GM12865 (cell line): ENCODE data around the gene TSPAN9.

Source experiments
- DNase-seq: peaks from one replicate; pipeline ENCODE4 v3.0.0; 2010; ENCODE audit warnings: low read depth
- H3K4me3 ChIP-seq: 2 replicates; pipeline ENCODE4 v1.5.1; 2011; ENCODE audit warnings: mild to moderate bottlenecking, low read depth, low read length, control low read depth
- CTCF ChIP-seq: IDR thresholded peaks from 2 replicates; pipeline ENCODE4 v1.5.1; 2011; ENCODE audit warnings: low read length, control low read depth, low read depth, inconsistent platforms; ENCODE audit not compliant: insufficient read depth; ENCODE audit errors: missing control alignments

Gene TSPAN9

GRCh38 chr12:3249081-3249800 lies 172.1 kb downstream of the TSPAN9 start:
- H3K4me3 ChIP-seq: no peak overlapping the region
- TF ChIP-seq CTCF: no peak
- no peak for DNase-seq

- DNase-seq: no peak
- no peak overlapping the region for H3K4me3 ChIP-seq
- no peak for TF ChIP-seq CTCF
Measured at GRCh38 chr12:3250034-3250433, 172.9 kb downstream of the TSPAN9 start.

GRCh38 chr12:3250576-3250975 lies 173.4 kb downstream of the TSPAN9 start:
- no peak for TF ChIP-seq CTCF
- DNase-seq: no peak
- no peak overlapping the region for H3K4me3 ChIP-seq

GRCh38 chr12:3251067-3251466 lies 173.9 kb downstream of the TSPAN9 start:
- no peak for DNase-seq
- H3K4me3 ChIP-seq: no peak overlapping the region
- no peak for TF ChIP-seq CTCF

GRCh38 chr12:3251691-3252090 lies 174.5 kb downstream of the TSPAN9 start:
- H3K4me3 ChIP-seq: no peak overlapping the region
- no peak for DNase-seq
- no peak for TF ChIP-seq CTCF

- no peak for TF ChIP-seq CTCF
- H3K4me3 ChIP-seq: no peak overlapping the region
- DNase-seq: no peak
Measured at GRCh38 chr12:3252450-3252891, 175.3 kb downstream of the TSPAN9 start.

GRCh38 chr12:3253682-3254275 lies 176.6 kb downstream of the TSPAN9 start:
- DNase-seq: no peak
- no peak overlapping the region for H3K4me3 ChIP-seq
- no peak for TF ChIP-seq CTCF
